MM.1S (cell line): Measurements from ENCODE around the gene MAMLD1.

ENCODE experiments used
- EZH2 ChIP-seq: fragments of 300-600 bp; sonication (generic); optimal IDR thresholded peaks from 2 replicates; pipeline ENCODE3; 2017; ENCODE audit warnings: low read depth, mild to moderate bottlenecking, antibody characterized with exemption, low read length, mixed read lengths
- EZH2phosphoT487 ChIP-seq: fragments of 300-600 bp; sonication (generic); IDR thresholded peaks from 2 replicates; pipeline ENCODE4 v1.6.1; 2018; ENCODE audit warnings: antibody characterized with exemption, low read length
- TF ChIP-seq, protein P1 (sequence below): fragments of 300-600 bp; sonication (generic); IDR thresholded peaks from 2 replicates; pipeline ENCODE4 v1.5.1; 2016; ENCODE audit warnings: antibody characterized with exemption, low read length, mixed read lengths

DNA sequence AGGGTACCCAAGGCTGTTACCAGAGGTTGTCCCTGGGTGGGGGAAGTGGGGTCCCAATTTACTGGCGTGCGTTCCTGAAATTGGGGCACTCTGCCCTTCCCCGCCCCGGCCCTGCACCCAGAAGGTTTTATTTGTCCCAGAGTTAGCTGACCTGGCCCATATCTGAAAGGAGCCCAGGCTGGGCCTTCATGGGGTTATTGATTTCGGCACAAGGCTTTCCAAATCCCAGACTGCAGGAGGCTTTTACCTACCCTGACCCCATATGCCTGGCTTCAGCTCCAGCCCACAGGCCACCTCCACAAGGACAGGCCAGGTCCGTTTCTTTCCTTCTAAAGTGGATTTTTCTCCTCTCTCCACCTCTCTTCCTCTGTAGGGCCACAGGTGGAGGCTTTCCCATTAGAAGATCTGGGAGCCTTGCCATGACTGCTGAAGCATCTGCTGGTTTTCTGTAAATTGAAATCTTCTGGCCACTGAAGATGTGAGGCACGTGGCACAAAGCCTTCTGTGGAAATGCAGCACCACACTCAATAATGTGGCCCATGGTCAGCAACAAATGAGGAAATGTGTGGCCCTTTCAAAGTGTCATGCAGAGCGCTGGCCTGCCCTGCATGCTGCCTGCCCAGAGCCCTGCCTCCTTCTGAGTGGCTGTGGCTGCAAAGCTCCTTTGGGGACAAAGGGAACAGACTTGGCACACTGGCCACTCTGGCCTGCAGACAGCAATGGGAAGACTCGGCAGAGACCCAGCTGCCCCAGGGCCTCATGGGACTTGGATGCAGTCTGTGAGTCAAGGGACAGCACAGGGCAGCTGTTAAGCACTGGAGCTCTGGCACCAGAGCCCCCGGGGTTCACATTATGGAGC, 162.2 kb downstream of the MAMLD1 start:
- TF ChIP-seq, protein P1, sequence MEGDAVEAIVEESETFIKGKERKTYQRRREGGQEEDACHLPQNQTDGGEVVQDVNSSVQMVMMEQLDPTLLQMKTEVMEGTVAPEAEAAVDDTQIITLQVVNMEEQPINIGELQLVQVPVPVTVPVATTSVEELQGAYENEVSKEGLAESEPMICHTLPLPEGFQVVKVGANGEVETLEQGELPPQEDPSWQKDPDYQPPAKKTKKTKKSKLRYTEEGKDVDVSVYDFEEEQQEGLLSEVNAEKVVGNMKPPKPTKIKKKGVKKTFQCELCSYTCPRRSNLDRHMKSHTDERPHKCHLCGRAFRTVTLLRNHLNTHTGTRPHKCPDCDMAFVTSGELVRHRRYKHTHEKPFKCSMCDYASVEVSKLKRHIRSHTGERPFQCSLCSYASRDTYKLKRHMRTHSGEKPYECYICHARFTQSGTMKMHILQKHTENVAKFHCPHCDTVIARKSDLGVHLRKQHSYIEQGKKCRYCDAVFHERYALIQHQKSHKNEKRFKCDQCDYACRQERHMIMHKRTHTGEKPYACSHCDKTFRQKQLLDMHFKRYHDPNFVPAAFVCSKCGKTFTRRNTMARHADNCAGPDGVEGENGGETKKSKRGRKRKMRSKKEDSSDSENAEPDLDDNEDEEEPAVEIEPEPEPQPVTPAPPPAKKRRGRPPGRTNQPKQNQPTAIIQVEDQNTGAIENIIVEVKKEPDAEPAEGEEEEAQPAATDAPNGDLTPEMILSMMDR: no peak
- TF ChIP-seq EZH2phosphoT487: no peak
- no peak for TF ChIP-seq EZH2
